GM10266 (cell line): Measurements from ENCODE around the gene PHLDA2.

ENCODE experiments used
- DNase-seq: peaks from one replicate; pipeline ENCODE4 v3.0.0; 2012; ENCODE audit errors: extremely low spot score
- TF ChIP-seq, protein P1 (sequence below): IDR thresholded peaks from 2 replicates; pipeline ENCODE4 v1.5.1; 2012; ENCODE audit warnings: mild to moderate bottlenecking, low read depth; ENCODE audit not compliant: control insufficient read depth, insufficient read depth; ENCODE audit errors: missing control alignments

PHLDA2 gene

GRCh38 chr11:2890466-2891294, 38.5 kb downstream of the PHLDA2 start:
- TF ChIP-seq, protein P1, sequence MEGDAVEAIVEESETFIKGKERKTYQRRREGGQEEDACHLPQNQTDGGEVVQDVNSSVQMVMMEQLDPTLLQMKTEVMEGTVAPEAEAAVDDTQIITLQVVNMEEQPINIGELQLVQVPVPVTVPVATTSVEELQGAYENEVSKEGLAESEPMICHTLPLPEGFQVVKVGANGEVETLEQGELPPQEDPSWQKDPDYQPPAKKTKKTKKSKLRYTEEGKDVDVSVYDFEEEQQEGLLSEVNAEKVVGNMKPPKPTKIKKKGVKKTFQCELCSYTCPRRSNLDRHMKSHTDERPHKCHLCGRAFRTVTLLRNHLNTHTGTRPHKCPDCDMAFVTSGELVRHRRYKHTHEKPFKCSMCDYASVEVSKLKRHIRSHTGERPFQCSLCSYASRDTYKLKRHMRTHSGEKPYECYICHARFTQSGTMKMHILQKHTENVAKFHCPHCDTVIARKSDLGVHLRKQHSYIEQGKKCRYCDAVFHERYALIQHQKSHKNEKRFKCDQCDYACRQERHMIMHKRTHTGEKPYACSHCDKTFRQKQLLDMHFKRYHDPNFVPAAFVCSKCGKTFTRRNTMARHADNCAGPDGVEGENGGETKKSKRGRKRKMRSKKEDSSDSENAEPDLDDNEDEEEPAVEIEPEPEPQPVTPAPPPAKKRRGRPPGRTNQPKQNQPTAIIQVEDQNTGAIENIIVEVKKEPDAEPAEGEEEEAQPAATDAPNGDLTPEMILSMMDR, result no peak
- DNase-seq, result no peak

GRCh38 chr11:2889362-2890273, 39.6 kb downstream of the PHLDA2 start:
- DNase-seq, result no peak
- TF ChIP-seq, protein P1, result no peak

- TF ChIP-seq, protein P1, result peak; percentile 98
- DNase-seq, result peak; percentile 87
Measured at GRCh38 chr11:2888266-2888968, 40.8 kb downstream of the PHLDA2 start.

DNA sequence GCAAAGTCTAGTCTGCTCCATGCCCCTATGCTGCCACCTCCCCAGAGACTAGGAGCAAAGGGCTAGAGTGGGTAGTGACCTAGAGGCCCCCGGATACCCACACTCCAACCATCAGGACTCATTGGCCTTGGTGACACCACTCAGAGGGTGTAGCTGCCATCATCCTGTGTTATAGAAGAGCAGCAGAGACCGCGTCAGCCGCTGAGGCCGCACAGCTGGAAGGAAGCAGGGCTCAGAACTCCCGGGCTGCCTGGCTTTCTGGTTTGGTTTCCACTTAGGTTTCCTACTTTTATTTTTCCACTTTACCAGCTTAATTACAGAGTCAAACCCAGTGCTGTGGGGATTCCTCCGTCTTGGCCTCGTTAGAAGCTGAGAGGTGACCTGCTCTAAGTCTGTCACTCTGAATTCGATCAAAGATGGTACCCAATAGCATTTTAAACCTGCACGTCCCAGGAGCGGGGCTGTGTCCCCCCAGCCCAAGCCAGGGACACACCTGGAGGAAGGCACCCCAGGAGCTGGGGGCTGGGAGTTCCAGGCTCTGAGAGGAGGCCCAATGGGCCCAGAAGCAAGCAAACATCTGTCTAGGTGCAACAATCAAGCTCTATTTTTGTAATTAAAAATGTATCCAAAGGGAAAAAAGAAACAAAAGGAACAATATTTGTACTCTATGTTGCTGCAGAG, 41.6 kb downstream of the PHLDA2 start:
- no peak for DNase-seq
- TF ChIP-seq, protein P1, result no peak

GRCh38 chr11:2886936-2887335, 42.3 kb downstream of the PHLDA2 start:
- TF ChIP-seq, protein P1, result no peak
- no peak for DNase-seq

GRCh38 chr11:2886191-2886894, 42.9 kb downstream of the PHLDA2 start:
- peak; percentile 61 for DNase-seq
- TF ChIP-seq, protein P1, result peak; percentile 15
